Prostate gland (tissue), 2 donors: ENCODE results near the gene HNRNPA1. TPM values are rescaled to one million over a fixed set of nuclear protein-coding genes. Genes with fewer than 3 reads are reported as not detected.

ENCODE experiments used
- DNase-seq: peaks from one replicate; pipeline ENCODE4 v3.0.0-alpha.2; 2019; ENCODE audit warnings: low spot score
- H3K27ac ChIP-seq, 2 donors: fragments of 200-600 bp; sonication (generic); 2 replicates each; pipeline ENCODE4 v1.5.1; 2017 to 2019
- H3K27me3 ChIP-seq: fragments of 200-600 bp; sonication (generic); replicated peaks from 2 replicates; pipeline ENCODE4 v1.5.1; 2019; ENCODE audit not compliant: insufficient read depth
- H3K36me3 ChIP-seq, 2 donors: fragments of 200-600 bp; sonication (generic); 1 replicate in 1 of 2; 2 replicates in 1 of 2; pipeline versions ENCODE4 v1.5.1 to v1.8.1; 2017 to 2019
- H3K4me1 ChIP-seq: fragments of 200-600 bp; sonication (generic); replicated peaks from 2 replicates; pipeline ENCODE4 v1.5.1; 2019
- H3K4me3 ChIP-seq, 2 donors: fragments of 200-600 bp; sonication (generic); 2 replicates each; pipeline ENCODE4 v1.5.1; 2017 to 2019
- H3K9me3 ChIP-seq: fragments of 200-600 bp; sonication (generic); 2 replicates; pipeline ENCODE4 v1.5.1; 2017
- POLR2A ChIP-seq: fragments of 450-650 bp; IDR thresholded peaks from one replicate; pipeline ENCODE4 v1.6.1; 2016; ENCODE audit warnings: antibody characterized with exemption, mild to moderate bottlenecking
- POLR2AphosphoS5 ChIP-seq: sonication (generic); formaldehyde crosslinking; IDR thresholded peaks from one replicate; pipeline ENCODE4 v1.6.1; 2017; ENCODE audit warnings: antibody characterized with exemption
- WGBS: methylation state at CpG from one replicate; pipeline ENCODE4 v1.1.5; 2018; 5-methylcytosine and 5-hydroxymethylcytosine counted together
- intact Hi-C: fragments of 100-400 bp; cut with DNase I; formaldehyde crosslinking; loops from one replicate; pipeline ENCODE4 v1.14.2; 2022
- total RNA-seq, 2 donors: library from RNA; depleted of rRNA; stranded (reverse); fragments of >200 nt; gene quantifications; one replicate each; pipeline ENCODE4 v1.1.0, GENCODE V29; 2016
- TF ChIP-seq, protein P1 (sequence below), 4 experiments: fragments of 200-600 bp in 2 of 4; fragments of 450-650 bp in 2 of 4; sonication (generic) in 2 of 4; IDR thresholded peaks; 1 replicate in 3 of 4; 2 replicates in 1 of 4; pipeline ENCODE4 v1.5.1; 2016 to 2019; ENCODE audit warnings: antibody characterized with exemption in 4 of 4, mild to moderate bottlenecking in 2 of 4, moderate library complexity in 2 of 4

The HNRNPA1 gene
- total RNA-seq, 2 donors from 2014 or later = 419 to 726 TPM

DNA sequence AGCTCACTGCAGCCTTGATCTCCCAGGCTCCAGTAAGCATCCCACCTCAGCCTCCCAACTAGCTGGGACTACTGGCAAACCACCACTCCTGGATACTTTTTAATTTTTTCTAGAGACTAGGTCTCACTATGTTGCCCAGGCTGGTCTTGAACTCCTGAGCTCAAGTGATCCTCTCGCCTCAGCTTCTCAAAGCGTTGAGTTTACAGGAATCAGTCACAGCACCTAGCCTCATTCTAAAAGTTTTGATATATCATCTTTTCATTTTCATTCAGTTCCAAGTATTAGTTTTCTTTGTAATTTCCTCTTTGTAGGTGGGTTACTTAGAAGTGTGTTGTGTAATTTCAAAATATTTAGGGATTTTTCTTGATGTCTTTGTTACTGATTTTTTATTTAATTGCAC is 10.2 kb upstream of the HNRNPA1 start:
- DNase-seq = no peak
- H3K9me3 ChIP-seq = no peaks in the 10 kb centered on the region
- no peaks in the 10 kb centered on the region for H3K36me3 ChIP-seq
- H3K27me3 ChIP-seq = no peaks in the 10 kb centered on the region
- no peaks in the 10 kb centered on the region for H3K4me1 ChIP-seq
- intact Hi-C loops = no loop called here
- WGBS = 94% methylated on average over 2 of the region's 2 CpGs
- H3K27ac ChIP-seq = no peak overlapping the region
- TF ChIP-seq POLR2A (no peak), POLR2AphosphoS5 (no peak)
- TF ChIP-seq, protein P1, sequence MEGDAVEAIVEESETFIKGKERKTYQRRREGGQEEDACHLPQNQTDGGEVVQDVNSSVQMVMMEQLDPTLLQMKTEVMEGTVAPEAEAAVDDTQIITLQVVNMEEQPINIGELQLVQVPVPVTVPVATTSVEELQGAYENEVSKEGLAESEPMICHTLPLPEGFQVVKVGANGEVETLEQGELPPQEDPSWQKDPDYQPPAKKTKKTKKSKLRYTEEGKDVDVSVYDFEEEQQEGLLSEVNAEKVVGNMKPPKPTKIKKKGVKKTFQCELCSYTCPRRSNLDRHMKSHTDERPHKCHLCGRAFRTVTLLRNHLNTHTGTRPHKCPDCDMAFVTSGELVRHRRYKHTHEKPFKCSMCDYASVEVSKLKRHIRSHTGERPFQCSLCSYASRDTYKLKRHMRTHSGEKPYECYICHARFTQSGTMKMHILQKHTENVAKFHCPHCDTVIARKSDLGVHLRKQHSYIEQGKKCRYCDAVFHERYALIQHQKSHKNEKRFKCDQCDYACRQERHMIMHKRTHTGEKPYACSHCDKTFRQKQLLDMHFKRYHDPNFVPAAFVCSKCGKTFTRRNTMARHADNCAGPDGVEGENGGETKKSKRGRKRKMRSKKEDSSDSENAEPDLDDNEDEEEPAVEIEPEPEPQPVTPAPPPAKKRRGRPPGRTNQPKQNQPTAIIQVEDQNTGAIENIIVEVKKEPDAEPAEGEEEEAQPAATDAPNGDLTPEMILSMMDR (IDR thresholded peaks at IDR 0.05) = no peak
- no peak overlapping the region for H3K4me3 ChIP-seq

DNA sequence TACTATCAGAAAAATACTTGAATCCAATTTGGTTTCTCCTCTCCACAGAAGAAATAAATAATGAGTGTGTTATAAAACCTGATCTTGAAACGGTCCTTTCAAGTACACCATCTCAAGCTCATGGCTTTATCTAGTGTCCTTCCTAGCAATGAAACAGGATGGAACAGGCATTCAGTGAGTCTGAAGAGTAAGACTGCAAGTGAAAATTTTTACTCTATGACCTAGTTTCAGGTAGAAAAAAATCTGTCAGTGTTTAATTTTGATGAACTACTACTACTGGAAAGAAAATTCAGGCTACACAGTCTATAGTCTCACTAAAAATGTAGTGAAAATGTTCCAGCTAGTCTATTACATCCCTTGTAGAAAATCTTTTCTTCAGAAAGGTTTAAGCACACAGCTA is 8.3 kb upstream of the HNRNPA1 start:
- H3K9me3 ChIP-seq = no peaks in the 10 kb centered on the region
- intact Hi-C loops = no loop called here
- H3K27me3 ChIP-seq = no peaks in the 10 kb centered on the region
- TF ChIP-seq, protein P1 (IDR thresholded peaks at IDR 0.05) = no peak
- no peak overlapping the region for H3K27ac ChIP-seq
- no peaks in the 10 kb centered on the region for H3K36me3 ChIP-seq
- no peaks in the 10 kb centered on the region for H3K4me1 ChIP-seq
- H3K4me3 ChIP-seq = no peak overlapping the region
- no peak for DNase-seq
- 19% methylated on average over 1 of the region's 1 CpG for WGBS

DNA sequence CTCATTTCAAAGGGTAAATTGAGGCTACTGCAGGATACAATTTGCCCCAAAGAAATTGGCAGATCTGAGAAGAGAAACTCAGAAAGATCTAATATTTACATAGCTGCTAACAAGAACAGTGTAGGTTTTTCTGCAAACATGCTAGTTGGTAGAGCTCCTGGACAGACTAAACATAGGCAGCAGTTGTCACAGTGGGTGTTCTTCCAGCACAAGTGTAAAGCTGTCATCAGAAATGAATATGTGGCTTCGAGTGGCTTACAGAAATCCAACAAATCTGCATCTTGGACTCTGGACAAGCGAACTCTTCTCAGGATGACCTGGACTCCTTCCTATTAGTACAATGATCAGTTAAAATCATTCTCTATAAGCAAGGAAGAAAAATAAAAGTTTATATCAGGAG is 6.5 kb upstream of the HNRNPA1 start:
- H3K4me3 ChIP-seq = no peak overlapping the region
- DNase-seq = peak; percentile 23
- H3K27me3 ChIP-seq = no peaks in the 10 kb centered on the region
- TF ChIP-seq POLR2AphosphoS5 = peak; percentile 65
- TF ChIP-seq, protein P1 (IDR thresholded peaks at IDR 0.05) = no peak
- intact Hi-C loops = no loop called here
- H3K4me1 ChIP-seq = peaks cover 3% of the 10 kb centered on the region
- WGBS = 30% methylated on average over 2 of the region's 2 CpGs
- H3K36me3 ChIP-seq = no peaks in the 10 kb centered on the region
- no peaks in the 10 kb centered on the region for H3K9me3 ChIP-seq
- H3K27ac ChIP-seq = peak overlapping the region; percentile 54 to 65

DNA sequence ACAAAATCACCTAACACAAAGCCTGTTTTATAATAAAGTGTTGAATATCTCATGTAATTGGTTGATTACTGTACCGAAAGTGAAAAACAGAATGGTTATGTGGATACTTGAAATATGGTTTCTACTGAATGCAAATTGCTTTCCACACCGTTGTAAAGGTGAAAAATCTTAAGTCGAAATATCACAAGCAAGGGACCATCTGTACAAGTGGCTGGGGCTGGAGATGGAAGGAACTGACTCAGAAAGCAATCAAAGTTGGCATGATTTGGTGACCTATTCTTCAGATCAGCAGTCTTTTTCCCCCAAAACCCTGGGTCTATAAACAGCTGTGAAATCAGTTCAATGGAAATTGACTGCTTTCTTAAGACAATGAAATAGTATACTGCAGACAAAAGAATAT is 4.2 kb upstream of the HNRNPA1 start:
- Histone ChIP-seq H3K4me3 (no peak overlapping the region), H3K9me3 (no peaks in the 10 kb centered on the region), H3K27ac (no peak overlapping the region), H3K27me3 (no peaks in the 10 kb centered on the region), H3K36me3 (no peaks in the 10 kb centered on the region), H3K4me1 (peaks cover 3% of the 10 kb centered on the region)
- TF ChIP-seq, protein P1 (IDR thresholded peaks at IDR 0.05) = no peak
- TF ChIP-seq POLR2A (no peak), POLR2AphosphoS5 (no peak)
- intact Hi-C loops = no loop called here
- WGBS = 92% methylated on average over 3 of the region's 3 CpGs
- no peak for DNase-seq

DNA sequence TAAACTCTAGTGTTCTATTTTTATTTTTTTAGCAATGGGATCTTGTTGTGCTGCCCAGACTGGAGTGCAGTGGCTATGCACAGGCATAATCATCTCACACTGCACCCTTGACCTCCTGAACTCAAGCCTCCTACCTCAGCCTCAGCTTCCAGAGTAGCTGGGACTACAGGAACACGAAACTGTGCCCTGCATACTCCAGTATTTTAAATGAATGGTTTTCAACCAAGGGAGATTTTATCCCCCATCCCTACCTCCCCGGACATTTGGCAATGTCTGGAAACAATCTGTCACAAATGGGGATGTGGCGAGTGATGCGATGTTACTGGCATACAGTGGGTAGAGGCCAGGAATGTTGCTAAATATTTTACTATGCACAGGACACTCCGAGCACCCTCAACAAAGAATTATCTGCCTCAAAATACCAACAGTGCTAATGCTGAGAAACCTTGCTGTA is 2.7 kb upstream of the HNRNPA1 start:
- intact Hi-C loops = no loop called here
- H3K4me1 ChIP-seq = peaks cover 6% of the 10 kb centered on the region
- WGBS = 21% methylated on average over 5 of the region's 5 CpGs

More for the DNA sequence above, 2.7 kb upstream of the HNRNPA1 start:
- Histone ChIP-seq H3K4me3 (peak overlapping the region in 1 of 2 donors; percentile 72), H3K36me3 (peaks cover under 1 to 6% of the 10 kb centered on the region in 2 donors), H3K27ac (peak overlapping the region; percentile 92 to 93), H3K27me3 (no peaks in the 10 kb centered on the region), H3K9me3 (no peaks in the 10 kb centered on the region)
- TF ChIP-seq POLR2A (no peak), POLR2AphosphoS5 (no peak)
- TF ChIP-seq, protein P1 (IDR thresholded peaks at IDR 0.05) = no peak
- DNase-seq = no peak
